Measurements from ENCODE around the gene USP49. TPM values are rescaled to one million over a fixed set of nuclear protein-coding genes. Genes with fewer than 3 reads are reported as not detected.

USP49 gene
- 1 to 10 TPM; 6.7 to 7.3 TPM for total RNA-seq

DNA sequence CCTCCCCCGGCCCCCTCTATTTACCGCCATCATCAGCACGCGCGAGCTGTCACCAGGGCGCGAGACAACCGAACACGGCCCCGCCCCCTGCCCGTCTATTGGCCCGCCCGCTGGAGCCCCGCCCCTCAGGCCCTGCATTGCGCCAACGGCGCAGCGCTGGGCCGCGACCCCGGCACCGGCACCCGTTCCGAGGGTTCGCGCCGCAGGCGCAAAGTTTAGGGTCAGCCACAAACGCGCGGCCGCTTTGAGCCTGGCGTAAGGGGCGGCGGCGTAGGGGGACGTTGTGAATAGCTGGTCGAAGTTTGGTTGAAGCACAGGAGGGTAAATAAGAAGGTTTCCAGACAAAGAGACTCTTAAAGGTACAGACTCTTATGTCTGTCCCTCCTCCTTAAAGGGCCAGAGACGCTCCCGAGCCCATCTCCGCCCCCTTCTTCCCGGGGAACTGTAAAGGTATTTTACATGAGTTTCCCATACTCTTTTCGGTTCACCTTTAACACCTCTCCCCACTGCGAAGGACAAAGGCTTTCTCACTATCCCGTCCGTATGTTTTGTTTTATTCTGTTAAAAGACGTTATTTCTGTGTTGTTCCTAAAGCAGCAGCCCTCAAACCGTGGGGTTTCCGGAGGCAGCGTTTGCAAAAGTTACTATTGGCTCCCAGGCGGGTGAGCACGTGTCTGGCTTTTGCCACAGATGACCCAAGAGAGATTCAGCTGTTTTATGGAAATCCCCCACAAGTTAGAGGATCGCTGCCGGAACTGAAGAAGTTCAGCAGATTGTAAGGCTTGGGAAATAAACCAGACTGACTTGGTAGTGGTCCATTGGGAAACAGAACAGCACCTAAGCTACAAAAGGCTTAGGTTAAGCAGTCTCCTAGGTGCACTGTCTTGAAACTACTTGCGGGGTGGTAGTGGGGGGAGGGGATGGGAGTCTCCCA is at the start of gene USP49:
Gene USP49, minus strand, starts transcription at position 76 of the 934 bp plus-strand sequence. CDS start 88,392 bp downstream, outside the sequence.

DNA sequence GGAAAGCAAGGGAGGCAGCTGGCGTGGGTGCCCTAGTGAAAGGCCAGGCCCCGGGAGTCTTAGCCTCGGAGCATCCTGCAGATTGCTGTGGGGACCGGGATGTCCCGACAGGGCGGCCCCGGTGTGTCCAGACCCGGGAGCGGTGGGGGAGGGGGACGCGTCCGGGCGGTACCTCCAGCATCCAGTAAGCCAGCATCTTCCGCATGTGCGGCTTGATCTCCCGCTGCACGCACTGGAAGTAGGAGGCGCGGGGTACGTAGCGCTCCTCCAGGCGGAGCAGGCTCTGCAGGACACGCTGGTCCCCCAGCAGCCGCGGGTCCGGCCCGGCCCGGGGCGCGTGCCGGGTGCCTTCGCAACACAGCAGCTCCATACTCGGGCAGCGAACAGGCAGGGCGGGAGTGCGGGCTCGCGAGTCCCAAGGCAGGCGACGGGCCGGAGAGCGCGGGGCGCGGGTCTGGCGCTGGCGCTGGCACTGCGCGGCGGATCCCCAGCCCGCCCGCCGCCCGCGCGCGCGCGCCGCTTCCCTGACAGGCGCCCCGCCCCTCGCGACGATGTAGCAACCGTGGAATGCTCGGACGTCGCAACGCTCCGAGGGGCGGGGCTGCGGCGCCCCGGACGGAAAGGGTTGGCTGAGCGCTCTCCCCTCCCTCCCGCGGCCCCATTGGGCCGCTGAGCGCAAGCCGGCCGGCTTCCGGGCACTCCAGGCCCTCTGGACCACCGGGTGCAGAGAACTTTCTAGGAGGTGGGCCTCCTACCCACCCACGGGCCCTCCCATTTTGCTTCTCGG is 46.3 kb upstream of the USP49 start, which contains the start of gene CCND3:
Gene CCND3, minus strand, starts transcription at position 529 of the 787 bp plus-strand sequence. Its CDS starts 159 bp downstream, at position 370.

DNA sequence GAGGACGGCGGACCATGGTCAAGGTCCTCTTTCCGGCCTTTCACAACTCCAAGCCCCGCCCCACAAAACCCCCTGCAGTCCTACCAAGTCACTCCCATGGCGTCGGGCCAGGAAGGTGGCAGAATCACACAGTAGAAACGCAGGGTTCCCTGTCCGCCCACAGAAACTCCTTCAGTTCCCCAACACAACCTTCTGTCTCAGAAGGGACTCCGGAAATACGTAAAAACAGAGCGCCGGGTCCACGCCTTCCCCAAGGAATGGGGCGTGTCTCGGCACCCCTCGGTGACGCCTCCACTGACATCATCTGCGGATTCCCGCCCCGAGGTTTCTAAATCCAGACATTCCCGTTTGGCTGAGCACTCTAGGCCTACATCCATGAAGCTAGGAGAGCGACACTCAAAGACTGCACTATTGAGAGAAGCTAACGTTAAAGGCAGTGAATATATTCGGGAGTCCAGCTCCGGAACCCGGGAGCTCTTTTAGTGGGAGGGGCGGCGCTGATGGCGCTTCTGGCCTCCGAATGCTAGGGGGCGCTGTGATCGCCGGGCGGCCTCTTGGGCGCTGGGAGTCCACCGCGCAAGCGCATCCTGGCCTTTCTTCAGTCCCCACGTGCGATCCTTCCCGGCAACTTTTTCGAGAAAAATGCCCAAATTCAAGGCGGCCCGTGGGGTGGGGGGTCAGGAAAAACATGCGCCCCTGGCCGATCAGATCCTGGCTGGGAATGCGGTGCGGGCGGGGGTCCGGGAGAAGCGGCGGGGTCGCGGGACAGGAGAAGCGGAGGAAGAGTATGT is 25.9 kb upstream of the USP49 start, which contains the start of the genes BYSL and MED20:
Gene BYSL, plus strand, starts transcription at position 579 of the 791 bp plus-strand sequence. Its CDS starts 64 bp downstream, at position 643.
Gene MED20, minus strand, starts transcription at position 219 of the 791 bp plus-strand sequence. Its CDS starts 121 bp downstream, at position 98.

DNA sequence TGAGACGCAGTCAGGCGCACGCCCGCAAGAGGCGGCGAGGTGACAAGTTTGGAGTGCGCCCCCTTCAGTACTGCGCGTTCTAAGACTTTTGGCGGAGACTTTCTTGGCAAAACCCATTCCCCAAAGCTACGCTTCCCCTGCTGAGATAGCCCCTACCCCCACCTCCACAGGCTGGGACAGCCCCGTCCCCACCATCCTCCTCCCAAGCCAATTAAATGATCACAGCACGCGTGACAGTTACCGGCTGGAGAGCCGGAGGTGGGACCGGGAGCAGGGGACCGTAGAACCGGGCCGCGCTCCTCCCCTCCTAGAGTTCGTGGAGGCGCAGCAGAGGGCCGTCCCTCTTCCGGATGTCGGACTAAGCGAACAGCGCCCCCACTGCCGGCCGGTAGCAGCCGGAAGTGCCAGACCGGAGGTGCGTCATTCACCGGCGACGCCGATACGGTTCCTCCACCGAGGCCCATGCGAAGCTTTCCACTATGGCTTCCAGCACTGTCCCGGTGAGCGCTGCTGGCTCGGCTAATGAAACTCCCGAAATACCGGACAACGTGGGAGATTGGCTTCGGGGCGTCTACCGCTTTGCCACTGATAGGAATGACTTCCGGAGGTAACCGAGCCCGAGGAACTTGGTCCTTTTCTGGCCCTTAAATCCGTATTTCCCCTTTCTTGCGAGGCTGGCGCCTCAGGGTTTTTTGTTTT is 107.8 kb downstream of the USP49 start, which contains the start of gene TOMM6:
Gene TOMM6, plus strand, starts transcription at position 476 of the 699 bp plus-strand sequence. Its CDS starts 4 bp downstream, at position 480.

DNA sequence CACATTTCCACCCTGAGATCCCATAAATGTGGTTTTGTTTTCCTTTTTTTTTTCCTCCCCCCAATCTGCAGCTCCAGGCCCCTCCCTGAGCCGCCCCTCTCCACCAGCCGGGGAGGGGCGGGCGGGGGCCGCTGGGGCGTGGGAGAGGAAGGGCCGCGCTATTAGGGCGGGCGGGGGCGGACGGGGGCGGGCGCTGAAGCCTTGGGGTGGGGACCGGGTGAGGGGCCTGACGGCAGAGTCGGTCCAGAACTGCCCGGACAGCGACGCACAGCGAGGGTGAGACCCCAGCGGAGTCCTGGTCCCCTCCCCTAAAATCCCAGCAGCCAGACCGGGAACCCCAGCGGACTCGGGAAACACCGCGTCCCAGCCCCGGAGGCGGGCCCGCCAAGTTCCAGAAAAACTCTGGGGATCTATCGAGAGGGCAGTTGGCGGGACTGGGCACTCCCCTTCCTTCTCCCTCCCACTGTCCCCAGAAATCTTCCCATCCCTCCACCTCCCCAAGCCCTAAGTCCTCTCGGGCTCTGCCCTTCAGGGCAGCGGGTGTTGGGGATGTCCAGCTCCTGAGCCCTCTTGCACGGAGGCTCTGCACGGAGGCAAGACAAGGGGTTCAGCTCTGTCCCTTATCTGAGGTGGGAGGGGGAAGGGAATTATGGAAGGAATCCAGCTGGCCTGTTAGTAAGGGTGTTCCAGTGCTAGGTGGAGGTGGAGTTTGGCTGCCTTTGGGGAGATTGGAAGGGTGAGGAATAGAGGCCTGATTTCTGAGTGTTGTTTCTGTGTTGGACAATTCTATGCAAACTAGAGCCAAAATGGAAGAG is 114.4 kb downstream of the USP49 start, which contains the start of gene PRICKLE4:
Gene PRICKLE4, plus strand, starts transcription at position 232 of the 815 bp plus-strand sequence. CDS start 2,692 bp downstream, outside the sequence.

DNA sequence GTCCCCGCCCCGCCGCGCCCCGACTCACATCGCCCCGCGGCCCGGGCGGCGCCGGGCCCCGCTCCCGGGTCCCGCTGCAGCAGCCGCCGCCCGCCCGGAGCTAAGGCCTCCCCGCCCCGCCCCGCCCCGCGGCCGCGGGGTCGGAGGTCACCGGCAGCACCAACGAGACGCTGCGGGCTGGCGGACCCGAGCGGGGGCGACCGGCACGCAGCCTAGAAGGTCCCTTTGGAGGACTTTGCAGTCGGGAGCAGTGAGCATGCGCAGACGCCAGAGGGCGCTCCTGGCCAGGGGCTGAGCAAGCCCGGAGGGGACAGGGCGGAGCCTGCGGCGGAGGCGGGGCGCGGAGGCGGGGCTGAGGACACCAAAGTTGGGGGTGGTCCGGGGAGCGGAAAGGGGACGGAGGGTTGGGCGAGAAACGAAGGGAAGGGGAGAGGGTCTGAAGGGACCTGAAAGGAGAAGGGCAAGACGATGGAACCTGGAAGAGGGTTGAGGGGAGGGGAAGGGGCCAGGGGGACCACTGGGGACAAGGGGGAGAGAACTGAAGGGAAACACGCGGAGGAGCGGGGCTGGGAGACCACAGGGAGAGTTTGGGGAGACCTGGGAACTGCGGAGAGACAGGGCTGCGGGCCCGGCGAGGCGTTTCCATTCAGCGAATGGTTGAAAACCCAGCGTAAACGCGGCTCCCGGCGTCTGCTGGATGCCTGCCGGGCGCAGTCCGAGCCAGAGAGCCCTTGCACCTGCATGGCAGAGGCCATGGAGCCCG is 115.2 kb downstream of the USP49 start, which contains the start of gene FRS3:
Gene FRS3, minus strand, starts transcription at position 113 of the 763 bp plus-strand sequence. CDS start 2,913 bp downstream, outside the sequence.

DNA sequence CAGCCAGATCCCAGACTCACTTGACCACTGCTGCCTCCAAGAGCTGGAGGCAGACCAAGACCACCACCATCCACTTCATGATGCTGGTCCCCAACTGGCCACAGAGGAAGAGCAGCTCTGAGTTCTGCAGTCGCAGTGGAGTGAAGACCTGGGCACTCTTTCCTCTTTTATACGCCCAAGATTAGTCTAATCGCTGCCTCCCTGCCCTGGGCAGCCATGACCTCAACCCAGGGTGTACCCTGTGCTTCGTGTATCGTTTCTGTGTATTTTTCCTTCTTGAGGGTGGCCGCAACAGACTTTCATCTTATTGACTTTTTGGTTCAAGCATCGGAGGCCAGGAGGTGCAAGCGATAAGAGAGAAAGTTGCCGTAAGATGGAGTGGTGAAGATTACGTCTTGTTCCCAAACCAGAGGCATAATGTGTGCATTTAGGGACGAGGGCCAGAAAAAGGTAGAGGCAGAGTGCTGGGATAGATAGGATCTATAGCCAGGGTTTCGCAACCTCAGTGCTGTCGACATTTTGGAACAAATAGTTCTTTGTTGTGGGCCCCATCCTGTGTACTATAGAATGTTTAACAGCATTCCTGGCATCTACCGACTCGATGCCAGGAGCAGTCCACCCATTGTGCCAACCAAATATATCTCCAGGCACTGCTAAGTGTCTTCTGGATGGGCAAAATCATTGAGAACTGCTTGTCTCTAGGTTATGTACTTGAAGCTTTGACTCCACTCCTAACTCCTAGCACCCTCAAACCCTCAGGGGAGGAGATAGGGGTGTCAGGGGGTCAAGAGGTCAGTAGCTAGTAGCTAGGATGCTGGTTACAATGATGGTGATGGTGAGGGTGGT is 147.7 kb downstream of the USP49 start, which contains the start of gene PGC:
Gene PGC, minus strand, starts transcription at position 142 of the 846 bp plus-strand sequence. Its CDS starts 63 bp downstream, at position 79.

Other genes with a start within 250 kb of the USP49 start
- 10 to 100 TPM; 17.0 to 18.2 TPM for gene TFEB, start 159.8 kb downstream of the USP49 start, total RNA-seq
- gene PGC, start 148.0 kb downstream of the USP49 start, total RNA-seq, result not detected
- 1 to 10 TPM; 4.6 to 5.3 TPM for gene FRS3, start 115.5 kb downstream of the USP49 start, total RNA-seq
- under 1 TPM in 1 of 2 experiments, not detected in 1; 0.66 TPM for gene PRICKLE4, start 114.6 kb downstream of the USP49 start, total RNA-seq
- gene TOMM6, start 107.7 kb downstream of the USP49 start, total RNA-seq, result 100 to 1,000 TPM; 148 to 164 TPM
- gene MED20, start 25.8 kb upstream of the USP49 start, total RNA-seq, result 10 to 100 TPM; 19.4 to 22.9 TPM
- gene BYSL, start 26.1 kb upstream of the USP49 start, total RNA-seq, result 10 to 100 TPM; 29.5 to 30.4 TPM
- gene CCND3, start 46.4 kb upstream of the USP49 start, total RNA-seq, result 100 to 1,000 TPM; 365 to 369 TPM
- gene TAF8, start 155.1 kb upstream of the USP49 start, total RNA-seq, result 10 to 100 TPM; 56.2 to 61.5 TPM
- not detected for gene C6orf132, start 247.2 kb upstream of the USP49 start, total RNA-seq

Measured in activated naive CD4-positive, alpha-beta T cell treated with anti-CD3 and anti-CD28 coated beads, Interleukin-2, amount 10 ng/mL, durations not matched to agents 5 hours and 36 hours (primary cell).